GM04504 (cell line): ENCODE data around the gene CCNI.
A peak's percentile ranks its signal among the peaks of the same experiment; 100 is the strongest.
"Not testable (repeated sequence)": the region's sequence is repeated elsewhere in the genome, so short reads cannot be mapped to it uniquely, and the experiment has no call there.

Experiments
- DNase-seq: peaks from one replicate; pipeline ENCODE4 v3.0.0-alpha.2; 2012; ENCODE audit warnings: low read depth

CCNI gene

GRCh38 chr4:77040854-77041725 lies 34.7 kb downstream of the CCNI start:
- DNase-seq, result no peak

- DNase-seq, result no peak
Observed at GRCh38 chr4:77040270-77040669, 35.5 kb downstream of the CCNI start.

GRCh38 chr4:77039796-77040195 lies 36.0 kb downstream of the CCNI start:
- DNase-seq, result no peak

GRCh38 chr4:77037736-77038135 lies 38.1 kb downstream of the CCNI start:
- DNase-seq, result no peak

- DNase-seq, result not testable (repeated sequence)
Observed at GRCh38 chr4:77037168-77037567, 38.6 kb downstream of the CCNI start.

- DNase-seq, result peak; percentile 84
Observed at GRCh38 chr4:77036206-77036605, 39.6 kb downstream of the CCNI start.

- no peak for DNase-seq
Observed at GRCh38 chr4:77035153-77035552, 40.6 kb downstream of the CCNI start.

- DNase-seq, result no peak
Observed at GRCh38 chr4:77031544-77031943, 44.2 kb downstream of the CCNI start.

- DNase-seq, result not testable (repeated sequence)
Observed at GRCh38 chr4:77029757-77030156, 46.0 kb downstream of the CCNI start.

- no peak for DNase-seq
Observed at GRCh38 chr4:77028246-77028645, 47.5 kb downstream of the CCNI start.

GRCh38 chr4:77026322-77026704 lies 49.5 kb downstream of the CCNI start:
- DNase-seq, result no peak

GRCh38 chr4:77025643-77026321 lies 50.0 kb downstream of the CCNI start:
- no peak for DNase-seq

GRCh38 chr4:77023920-77024319 lies 51.9 kb downstream of the CCNI start:
- no peak for DNase-seq

GRCh38 chr4:77022560-77023179 lies 53.1 kb downstream of the CCNI start:
- peak; percentile 58 for DNase-seq

GRCh38 chr4:77021614-77022089 lies 54.1 kb downstream of the CCNI start:
- DNase-seq, result peak; percentile 69

GRCh38 chr4:77020017-77020416 lies 55.8 kb downstream of the CCNI start:
- DNase-seq, result no peak

- DNase-seq, result peak; percentile 59
Observed at GRCh38 chr4:77015390-77015789, 60.4 kb downstream of the CCNI start.

- DNase-seq, result no peak
Observed at GRCh38 chr4:77014256-77014655, 61.5 kb downstream of the CCNI start.

GRCh38 chr4:77012726-77013125 lies 63.1 kb downstream of the CCNI start:
- DNase-seq, result no peak

- peak; percentile 65 for DNase-seq
Observed at GRCh38 chr4:77010841-77011354, 64.9 kb downstream of the CCNI start.

- no peak for DNase-seq
Observed at GRCh38 chr4:77009511-77010115, 66.2 kb downstream of the CCNI start.
